Measurements from ENCODE around the gene GTSF1L.

GTSF1L gene

GRCh38 chr20:43720007-43720406 lies 6.8 kb downstream of the GTSF1L start:
- H3K4me3 ChIP-seq (ENCODE audit: low read depth, low read length) = no peak overlapping the region
- DNase-seq (ENCODE audit: low read depth) = no peak
- TF ChIP-seq, protein P1, sequence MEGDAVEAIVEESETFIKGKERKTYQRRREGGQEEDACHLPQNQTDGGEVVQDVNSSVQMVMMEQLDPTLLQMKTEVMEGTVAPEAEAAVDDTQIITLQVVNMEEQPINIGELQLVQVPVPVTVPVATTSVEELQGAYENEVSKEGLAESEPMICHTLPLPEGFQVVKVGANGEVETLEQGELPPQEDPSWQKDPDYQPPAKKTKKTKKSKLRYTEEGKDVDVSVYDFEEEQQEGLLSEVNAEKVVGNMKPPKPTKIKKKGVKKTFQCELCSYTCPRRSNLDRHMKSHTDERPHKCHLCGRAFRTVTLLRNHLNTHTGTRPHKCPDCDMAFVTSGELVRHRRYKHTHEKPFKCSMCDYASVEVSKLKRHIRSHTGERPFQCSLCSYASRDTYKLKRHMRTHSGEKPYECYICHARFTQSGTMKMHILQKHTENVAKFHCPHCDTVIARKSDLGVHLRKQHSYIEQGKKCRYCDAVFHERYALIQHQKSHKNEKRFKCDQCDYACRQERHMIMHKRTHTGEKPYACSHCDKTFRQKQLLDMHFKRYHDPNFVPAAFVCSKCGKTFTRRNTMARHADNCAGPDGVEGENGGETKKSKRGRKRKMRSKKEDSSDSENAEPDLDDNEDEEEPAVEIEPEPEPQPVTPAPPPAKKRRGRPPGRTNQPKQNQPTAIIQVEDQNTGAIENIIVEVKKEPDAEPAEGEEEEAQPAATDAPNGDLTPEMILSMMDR (IDR thresholded peaks at IDR 0.05; ENCODE audit: low read depth, low read length, missing control alignments) = no peak

GRCh38 chr20:43717616-43717995 lies 9.2 kb downstream of the GTSF1L start:
- DNase-seq (ENCODE audit: low read depth) = no peak
- no peak overlapping the region for H3K4me3 ChIP-seq (ENCODE audit: low read depth, low read length)
- TF ChIP-seq, protein P1 (IDR thresholded peaks at IDR 0.05; ENCODE audit: low read depth, low read length, missing control alignments) = no peak

DNA sequence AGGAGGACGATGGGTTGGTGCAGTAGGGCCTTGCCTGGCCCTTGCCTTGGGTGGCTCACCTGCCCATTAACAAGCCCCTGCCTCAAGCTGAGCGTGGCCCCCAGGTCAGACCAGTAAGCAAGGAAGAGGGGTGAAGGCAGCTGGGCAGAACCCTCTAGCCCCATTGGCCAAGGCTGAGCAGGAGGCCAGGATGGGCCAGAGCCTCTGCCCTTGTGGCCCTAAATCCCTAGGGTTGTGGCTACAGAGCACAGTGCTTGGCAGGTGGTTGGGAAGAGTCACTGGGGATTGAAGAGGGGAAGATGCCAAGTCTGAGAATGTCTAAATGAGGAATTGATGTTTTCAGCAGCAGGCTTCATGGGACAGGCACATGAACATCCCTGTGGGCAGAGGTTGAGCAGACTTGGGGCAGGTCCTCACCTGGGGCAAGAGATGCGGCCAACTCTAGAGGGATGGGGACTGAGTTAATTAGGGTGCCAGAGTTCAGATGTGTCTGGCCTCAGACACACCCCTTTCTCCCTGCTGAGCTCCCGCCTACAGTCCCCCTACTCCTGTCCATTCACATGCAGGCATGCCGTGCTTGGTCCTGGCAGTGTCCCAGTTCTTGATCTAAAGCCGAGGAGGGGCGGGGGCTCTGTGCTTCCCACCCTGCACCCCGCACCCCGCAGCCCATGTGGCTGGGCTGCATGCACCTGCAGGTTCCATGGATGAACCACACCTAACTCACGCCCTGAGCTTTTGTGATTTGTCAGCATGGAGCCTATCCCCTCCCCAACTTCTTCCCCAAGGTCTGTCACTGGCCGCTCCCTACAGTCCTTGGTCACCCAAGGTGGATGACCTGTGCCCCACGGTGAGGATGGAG lies 9.8 kb downstream of the GTSF1L start:
- no peak for DNase-seq (ENCODE audit: low read depth)
- TF ChIP-seq, protein P1 (IDR thresholded peaks at IDR 0.05; ENCODE audit: low read depth, low read length, missing control alignments) = no peak

DNA sequence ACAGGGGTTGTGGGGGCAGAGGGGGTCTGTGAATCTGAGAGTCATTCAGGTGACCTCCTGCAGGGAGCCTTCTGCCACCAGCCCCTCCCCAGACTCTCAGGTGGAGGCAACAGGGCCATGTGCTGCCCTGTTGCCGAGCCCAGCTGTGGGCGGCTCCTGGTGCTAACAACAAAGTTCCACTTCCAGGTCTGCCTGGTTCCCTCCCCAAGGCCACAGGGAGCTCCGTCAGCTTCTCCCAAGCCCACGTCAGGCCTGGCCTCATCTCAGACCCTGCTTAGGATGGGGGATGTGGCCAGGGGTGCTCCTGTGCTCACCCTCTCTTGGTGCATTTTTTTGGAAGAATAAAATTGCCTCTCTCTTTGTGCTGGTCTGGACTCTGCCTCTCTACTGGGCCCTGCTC lies 10.7 kb downstream of the GTSF1L start:
- DNase-seq (ENCODE audit: low read depth) = no peak
- no peak overlapping the region for H3K4me3 ChIP-seq (ENCODE audit: low read depth, low read length)

More for the DNA sequence above, 9.8 kb downstream of the GTSF1L start:
- H3K4me3 ChIP-seq (ENCODE audit: low read depth, low read length) = no peak overlapping the region

GRCh38 chr20:43715511-43715910 lies 11.3 kb downstream of the GTSF1L start:
- no peak overlapping the region for H3K4me3 ChIP-seq (ENCODE audit: low read depth, low read length)
- TF ChIP-seq, protein P1 (IDR thresholded peaks at IDR 0.05; ENCODE audit: low read depth, low read length, missing control alignments) = no peak
- no peak for DNase-seq (ENCODE audit: low read depth)

More for the DNA sequence above, 10.7 kb downstream of the GTSF1L start:
- TF ChIP-seq, protein P1 (IDR thresholded peaks at IDR 0.05; ENCODE audit: low read depth, low read length, missing control alignments) = no peak

- TF ChIP-seq, protein P1 (IDR thresholded peaks at IDR 0.05; ENCODE audit: low read depth, low read length, missing control alignments) = no peak
- DNase-seq (ENCODE audit: low read depth) = no peak
- no peak overlapping the region for H3K4me3 ChIP-seq (ENCODE audit: low read depth, low read length)
These were observed 11.8 kb downstream of the GTSF1L start for GRCh38 chr20:43715044-43715443.

Data from GM12864 (cell line).